ENCODE results near the gene MRPL2.

MRPL2 gene

DNA sequence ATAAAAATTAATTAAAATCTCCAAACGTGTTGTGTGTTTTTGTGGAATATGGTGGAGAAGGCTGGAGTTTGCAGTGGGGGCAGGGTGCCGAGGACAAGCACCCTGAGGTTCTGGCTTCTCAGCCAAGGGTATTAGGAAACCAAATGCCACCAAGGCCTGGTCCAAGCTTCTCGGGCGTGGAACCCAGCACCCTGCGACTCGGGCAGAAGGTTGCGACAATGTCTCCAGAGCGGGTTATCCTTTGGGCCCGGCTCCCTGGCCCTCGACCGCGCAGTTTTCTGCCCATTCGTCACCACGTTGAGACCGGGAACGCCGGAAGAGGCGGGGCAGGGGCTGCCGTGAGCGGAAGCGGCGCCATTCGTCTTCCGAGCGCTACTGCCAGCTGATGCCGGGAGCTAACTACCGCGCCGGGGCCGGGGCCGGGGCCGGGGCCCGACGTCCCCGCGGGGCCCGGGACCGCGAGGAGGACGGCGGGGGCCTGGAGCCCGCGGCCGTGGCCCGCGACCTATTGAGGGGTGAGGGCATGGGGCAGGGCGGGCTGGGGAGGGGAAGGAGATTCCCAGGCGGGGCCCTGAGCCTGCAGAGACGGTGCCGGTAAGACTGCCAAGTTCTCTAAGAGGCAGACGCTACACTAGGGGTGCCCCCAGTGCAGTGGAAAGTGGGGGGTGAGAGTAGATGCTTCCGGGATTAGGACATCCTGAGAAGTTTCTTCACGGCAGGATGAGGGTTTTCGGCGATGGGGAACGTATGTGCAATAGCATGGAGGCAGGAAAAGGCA, 37.8 kb downstream of the MRPL2 start, which contains the start of gene RRP36:
TSS of gene RRP36 (plus strand) at position 354 of the 778 bp plus-strand sequence. CDS start at position 386, 32 bp downstream.
- DNase-seq (ENCODE audit: low read depth in 2 of 2), result peak; percentile 29 to 54

DNA sequence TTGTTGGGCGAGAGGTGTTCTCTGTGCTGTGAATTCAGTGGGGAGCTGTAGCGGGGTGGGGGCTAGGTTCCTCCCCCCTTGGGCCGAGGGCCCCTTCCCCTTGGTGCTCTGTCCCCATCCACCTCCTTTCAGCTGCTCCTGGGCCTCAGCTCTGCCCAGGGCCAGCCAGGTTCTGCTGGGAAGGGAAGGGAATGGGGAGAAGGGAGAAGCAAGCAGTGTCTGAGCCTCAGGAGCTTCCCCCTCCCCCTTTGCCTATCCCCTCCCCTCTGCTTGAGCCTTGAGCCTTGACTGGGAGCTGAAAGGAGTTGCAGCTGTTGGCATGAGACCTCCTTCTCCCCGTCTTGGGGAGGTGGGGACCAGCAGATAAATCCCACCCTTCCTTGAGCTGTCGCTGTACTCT, 38.4 kb downstream of the MRPL2 start:
- no peak for DNase-seq (ENCODE audit: low read depth in 2 of 2)

DNA sequence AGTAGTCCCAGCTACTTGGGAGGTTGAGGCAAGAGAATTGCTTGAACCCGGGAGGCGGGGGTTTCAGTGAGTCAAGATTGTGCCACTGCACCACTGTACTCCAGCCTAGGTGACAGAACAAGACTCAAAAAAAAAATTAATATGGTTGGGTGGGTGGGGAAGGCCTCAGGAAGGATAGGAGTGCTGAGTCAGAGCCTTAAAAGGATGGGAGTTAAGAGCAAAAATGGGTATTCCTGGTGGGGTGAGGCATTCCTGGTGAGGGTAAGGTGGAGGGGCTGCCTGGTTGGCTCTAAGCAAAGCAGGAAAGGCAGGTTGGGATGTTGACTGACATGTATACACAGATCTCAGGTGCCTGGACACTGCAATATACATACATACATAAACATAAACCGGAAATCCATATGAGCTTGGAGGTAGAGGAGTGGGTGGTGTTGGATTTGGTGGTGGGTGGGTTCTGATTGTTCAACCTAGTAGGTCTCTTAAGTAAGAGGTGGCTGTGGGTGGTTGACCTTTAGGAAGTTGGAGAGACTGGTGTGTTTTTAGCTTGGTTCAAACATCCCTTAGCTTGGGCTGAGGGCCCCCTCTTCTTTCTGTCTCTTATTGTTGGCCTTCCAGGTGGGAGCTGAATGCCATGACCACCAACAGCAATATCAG, 39.1 kb downstream of the MRPL2 start:
- no peak for DNase-seq (ENCODE audit: low read depth in 2 of 2)

GRCh38 chr6:43019152-43019551, 40.1 kb downstream of the MRPL2 start:
- DNase-seq (ENCODE audit: low read depth in 2 of 2), result no peak

DNA sequence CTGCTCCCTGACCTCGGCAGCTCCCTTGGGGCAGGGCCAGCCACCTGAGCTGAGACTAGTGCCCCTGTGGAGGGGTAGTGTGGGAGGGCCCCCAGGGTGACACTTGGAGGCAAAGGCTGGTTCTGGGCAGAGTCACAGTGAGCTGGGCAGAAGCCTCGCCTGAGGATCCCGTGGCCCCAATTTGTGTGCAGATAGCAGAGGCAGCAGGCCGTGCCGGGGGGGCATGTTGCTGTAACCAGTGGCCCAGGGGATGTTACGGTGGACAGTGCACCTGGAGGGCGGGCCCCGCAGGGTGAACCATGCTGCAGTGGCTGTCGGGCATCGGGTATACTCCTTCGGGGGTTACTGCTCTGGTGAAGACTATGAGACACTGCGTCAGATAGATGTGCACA, 42.3 kb downstream of the MRPL2 start:
- no peak for DNase-seq (ENCODE audit: low read depth in 2 of 2)

DNA sequence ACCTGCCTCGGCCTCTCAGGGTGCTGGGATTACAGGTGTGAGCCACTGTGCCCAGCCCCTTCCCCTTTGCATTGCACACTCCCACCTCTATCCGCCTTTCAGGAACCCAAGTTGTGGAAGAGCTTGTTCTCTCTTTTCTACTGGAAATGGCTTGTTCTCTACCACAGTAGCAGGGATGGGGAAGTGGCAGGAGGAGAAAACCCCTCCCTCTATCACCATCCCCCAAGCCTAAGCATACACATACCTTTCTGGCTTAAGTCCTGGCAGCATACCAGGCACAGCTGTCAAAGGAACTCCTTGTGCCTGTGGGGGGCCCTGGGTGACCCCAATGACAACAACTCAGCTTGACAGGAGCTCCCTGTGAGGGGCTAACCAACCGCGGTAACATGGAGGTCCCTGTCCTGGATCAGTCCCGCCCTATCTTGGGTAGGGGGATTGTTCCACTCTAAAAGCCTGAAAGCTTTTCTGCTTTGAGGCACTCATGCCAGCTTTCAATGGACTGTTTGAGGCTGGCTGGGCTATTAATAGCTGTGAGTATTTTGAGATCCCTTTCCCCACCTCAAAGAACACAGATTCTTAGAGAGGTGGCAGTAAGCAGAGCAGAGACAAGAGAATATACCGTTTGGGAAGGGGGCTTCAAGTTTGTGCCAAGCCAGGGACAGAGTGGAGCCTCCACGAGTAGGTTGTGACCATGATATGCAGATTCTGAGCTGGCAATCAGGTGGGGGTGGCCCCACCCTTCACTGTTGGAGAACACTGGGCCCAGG, 42.9 kb downstream of the MRPL2 start:
- no peak for DNase-seq (ENCODE audit: low read depth in 2 of 2)

- no peak for DNase-seq (ENCODE audit: low read depth in 2 of 2)
Observed at GRCh38 chr6:43014434-43014909, 44.8 kb downstream of the MRPL2 start.

DNA sequence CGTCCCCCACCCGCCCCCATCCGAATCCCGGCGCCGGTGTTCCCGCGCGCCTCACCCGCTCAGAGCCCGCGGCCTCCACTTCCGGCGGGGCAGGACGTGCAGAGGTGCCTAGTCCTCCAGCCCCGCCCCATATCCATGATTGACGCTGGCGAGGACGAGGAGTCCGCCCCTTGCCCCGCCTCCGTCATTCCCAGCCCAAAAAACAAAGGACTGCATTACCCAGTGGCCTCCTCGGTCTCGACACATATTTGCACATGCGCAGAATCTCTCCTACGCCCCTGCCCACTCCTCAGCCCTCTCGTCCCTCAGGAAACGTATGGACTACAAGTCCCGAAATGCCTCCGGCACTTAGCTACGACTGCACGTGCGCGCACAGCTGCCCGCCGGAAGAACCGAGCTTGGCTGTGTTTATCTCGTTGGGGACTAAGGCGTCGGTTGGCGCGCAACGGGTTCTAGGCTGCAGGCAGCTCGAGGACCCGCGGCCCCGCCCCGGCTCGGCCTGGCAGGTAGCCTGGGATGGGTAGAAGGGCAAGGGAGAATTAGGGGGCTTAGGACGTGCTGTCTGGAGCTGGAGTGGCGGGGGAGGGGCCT, 45.3 kb downstream of the MRPL2 start, which contains the start of the genes KLHDC3 and MEA1:
TSS of gene KLHDC3 (plus strand) at position 407 of the 591 bp plus-strand sequence. CDS start 2,944 bp downstream, outside the sequence.
TSS of gene MEA1 (minus strand) at position 104 of the 591 bp plus-strand sequence. CDS start 133 bp downstream, outside the sequence.
- DNase-seq (ENCODE audit: low read depth in 2 of 2), result peak; percentile 96 to 98

- no peak for DNase-seq (ENCODE audit: low read depth in 2 of 2)
Observed at GRCh38 chr6:43013097-43013842, 46.0 kb downstream of the MRPL2 start.

GRCh38 chr6:43012364-43012763, 46.9 kb downstream of the MRPL2 start:
- DNase-seq (ENCODE audit: low read depth in 2 of 2), result no peak

- no peak for DNase-seq (ENCODE audit: low read depth in 2 of 2)
Observed at GRCh38 chr6:43011207-43011606, 48.0 kb downstream of the MRPL2 start.

DNA sequence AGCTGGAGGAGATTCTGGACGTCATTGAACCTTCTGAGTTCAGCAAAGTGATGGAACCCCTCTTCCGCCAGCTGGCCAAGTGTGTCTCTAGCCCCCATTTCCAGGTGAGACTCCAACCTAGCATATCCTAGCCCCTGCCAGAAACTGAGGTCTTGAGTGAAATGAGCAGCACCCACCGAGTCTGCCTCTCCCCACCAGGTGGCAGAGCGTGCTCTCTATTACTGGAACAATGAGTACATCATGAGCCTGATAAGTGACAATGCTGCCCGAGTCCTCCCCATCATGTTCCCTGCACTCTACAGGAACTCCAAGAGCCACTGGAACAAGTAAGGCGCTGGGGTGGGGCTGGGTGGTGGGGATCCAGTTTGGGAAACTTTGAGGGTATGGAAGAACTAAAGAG, 50.1 kb downstream of the MRPL2 start:
- no peak for DNase-seq (ENCODE audit: low read depth in 2 of 2)

DNA sequence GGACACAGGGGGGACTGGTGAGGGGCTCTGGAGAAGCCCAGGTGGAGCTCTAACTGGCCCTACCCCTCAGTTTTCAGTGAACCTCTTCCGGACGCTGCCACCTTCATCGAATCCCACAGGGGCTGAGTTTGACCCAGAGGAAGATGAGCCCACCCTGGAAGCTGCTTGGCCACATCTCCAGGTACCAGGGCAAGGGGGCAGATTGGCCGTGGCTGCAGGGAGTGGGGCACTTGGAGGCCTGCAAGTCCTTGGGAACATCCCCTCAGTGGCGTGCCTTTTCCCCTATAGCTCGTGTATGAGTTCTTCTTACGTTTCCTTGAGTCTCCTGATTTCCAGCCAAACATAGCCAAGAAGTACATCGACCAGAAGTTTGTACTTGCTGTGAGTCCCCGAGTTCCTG, 52.1 kb downstream of the MRPL2 start:
- DNase-seq (ENCODE audit: low read depth in 2 of 2), result no peak

DNA sequence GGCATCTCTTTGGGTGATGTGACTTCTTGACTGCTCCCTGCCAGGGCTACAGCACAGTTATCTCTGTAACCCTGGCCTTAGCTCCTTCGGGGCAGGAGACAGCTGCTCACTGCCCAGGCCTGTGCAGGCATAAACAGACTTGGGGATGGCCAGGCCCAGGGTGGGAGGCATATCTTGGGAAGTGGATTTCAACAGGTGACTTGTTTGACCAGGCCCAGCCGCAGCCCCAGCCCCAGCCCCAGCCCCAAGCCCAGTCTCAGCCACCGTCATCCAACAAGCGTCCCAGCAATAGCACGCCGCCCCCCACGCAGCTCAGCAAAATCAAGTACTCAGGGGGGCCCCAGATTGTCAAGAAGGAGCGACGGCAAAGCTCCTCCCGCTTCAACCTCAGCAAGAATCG, 53.0 kb downstream of the MRPL2 start:
- DNase-seq (ENCODE audit: low read depth in 2 of 2), result no peak

GRCh38 chr6:43005844-43006243, 53.4 kb downstream of the MRPL2 start:
- no peak for DNase-seq (ENCODE audit: low read depth in 2 of 2)
